ENCODE results near the gene ARPC1B. TPM values are rescaled to one million over a fixed set of nuclear protein-coding genes. Genes with fewer than 3 reads are reported as not detected.

The ARPC1B gene
- total RNA-seq, 3 donors from 2014 or later, result 108 to 176 (median 169) TPM

DNA sequence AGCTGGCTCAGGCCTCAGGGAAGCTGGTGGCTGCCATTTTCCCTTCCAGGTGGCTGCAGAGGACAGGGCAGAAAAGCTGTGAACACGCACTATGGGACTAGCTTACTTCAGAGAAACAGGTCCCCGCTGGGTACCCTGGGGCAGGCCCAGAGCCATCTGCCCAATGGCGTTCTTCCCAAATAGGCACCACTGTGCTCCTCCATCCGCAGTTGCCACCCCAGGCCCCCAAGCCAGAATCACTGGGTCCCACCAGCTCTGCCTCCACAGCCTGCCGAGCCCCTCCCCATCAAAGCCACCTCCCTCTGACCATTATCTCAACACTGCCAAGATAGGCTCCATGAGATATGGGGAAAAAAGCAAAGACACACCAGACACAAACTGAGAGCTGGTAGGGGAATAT is 45.7 kb downstream of the ARPC1B start:
- intact Hi-C loops (cut with DNase I; ENCODE audit: low total_unique reads), result no loop called here
- H3K27me3 ChIP-seq, result no peaks in the 10 kb centered on the region
- H3K27ac ChIP-seq, result no peak overlapping the region
- TF ChIP-seq POLR2A (IDR thresholded peaks at IDR 0.05) (no peak), POLR2AphosphoS5 (IDR thresholded peaks at IDR 0.05) (no peak)
- TF ChIP-seq, protein P1, sequence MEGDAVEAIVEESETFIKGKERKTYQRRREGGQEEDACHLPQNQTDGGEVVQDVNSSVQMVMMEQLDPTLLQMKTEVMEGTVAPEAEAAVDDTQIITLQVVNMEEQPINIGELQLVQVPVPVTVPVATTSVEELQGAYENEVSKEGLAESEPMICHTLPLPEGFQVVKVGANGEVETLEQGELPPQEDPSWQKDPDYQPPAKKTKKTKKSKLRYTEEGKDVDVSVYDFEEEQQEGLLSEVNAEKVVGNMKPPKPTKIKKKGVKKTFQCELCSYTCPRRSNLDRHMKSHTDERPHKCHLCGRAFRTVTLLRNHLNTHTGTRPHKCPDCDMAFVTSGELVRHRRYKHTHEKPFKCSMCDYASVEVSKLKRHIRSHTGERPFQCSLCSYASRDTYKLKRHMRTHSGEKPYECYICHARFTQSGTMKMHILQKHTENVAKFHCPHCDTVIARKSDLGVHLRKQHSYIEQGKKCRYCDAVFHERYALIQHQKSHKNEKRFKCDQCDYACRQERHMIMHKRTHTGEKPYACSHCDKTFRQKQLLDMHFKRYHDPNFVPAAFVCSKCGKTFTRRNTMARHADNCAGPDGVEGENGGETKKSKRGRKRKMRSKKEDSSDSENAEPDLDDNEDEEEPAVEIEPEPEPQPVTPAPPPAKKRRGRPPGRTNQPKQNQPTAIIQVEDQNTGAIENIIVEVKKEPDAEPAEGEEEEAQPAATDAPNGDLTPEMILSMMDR (IDR thresholded peaks at IDR 0.05), result no peak
- DNase-seq (ENCODE audit: low spot score in 2 of 2), result no peak
- H3K4me1 ChIP-seq, result no peaks in the 10 kb centered on the region
- no peaks in the 10 kb centered on the region for H3K9me3 ChIP-seq
- H3K4me3 ChIP-seq, result no peak overlapping the region
- H3K36me3 ChIP-seq, result peaks cover 23% of the 10 kb centered on the region

GRCh38 chr7:99420986-99421385 is 46.5 kb downstream of the ARPC1B start:
- TF ChIP-seq, protein P1 (IDR thresholded peaks at IDR 0.05), result no peak
- TF ChIP-seq POLR2A (IDR thresholded peaks at IDR 0.05), result no peak
- no peak for TF ChIP-seq POLR2AphosphoS5 (IDR thresholded peaks at IDR 0.05)
- H3K36me3 ChIP-seq, result peaks cover 23% of the 10 kb centered on the region

DNA sequence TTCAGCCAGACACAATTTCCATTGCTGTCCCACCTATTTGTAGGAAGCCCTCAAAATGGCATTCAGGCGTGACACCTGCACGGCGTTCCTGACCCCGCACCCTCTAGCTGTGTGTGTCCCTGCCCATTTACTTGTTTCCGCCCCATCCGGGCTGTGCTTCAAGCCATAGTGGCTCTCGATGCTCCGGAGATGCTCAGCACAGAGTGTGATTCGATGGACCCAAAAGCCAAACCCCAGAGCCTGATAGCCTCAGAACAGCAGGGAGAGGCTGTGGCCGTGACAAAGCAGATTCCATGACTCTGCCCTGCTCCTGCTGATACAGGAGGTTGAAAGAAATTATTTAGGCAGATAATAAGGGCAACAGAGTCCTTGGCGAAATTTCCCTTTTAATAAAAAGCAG is 47.7 kb downstream of the ARPC1B start:
- H3K9me3 ChIP-seq, result no peaks in the 10 kb centered on the region
- no peak overlapping the region for H3K27ac ChIP-seq
- intact Hi-C loops (cut with DNase I; ENCODE audit: low total_unique reads), result no loop called here
- H3K4me3 ChIP-seq, result no peak overlapping the region
- no peaks in the 10 kb centered on the region for H3K4me1 ChIP-seq
- DNase-seq (ENCODE audit: low spot score in 2 of 2), result no peak
- H3K36me3 ChIP-seq, result peaks cover 23% of the 10 kb centered on the region
- H3K27me3 ChIP-seq, result no peaks in the 10 kb centered on the region
- TF ChIP-seq POLR2AphosphoS5 (IDR thresholded peaks at IDR 0.05) (no peak), POLR2A (IDR thresholded peaks at IDR 0.05) (no peak)
- TF ChIP-seq, protein P1 (IDR thresholded peaks at IDR 0.05), result no peak

More at GRCh38 chr7:99420986-99421385, 46.5 kb downstream of the ARPC1B start:
- DNase-seq (ENCODE audit: low spot score in 2 of 2), result no peak
- H3K9me3 ChIP-seq, result no peaks in the 10 kb centered on the region
- intact Hi-C loops (cut with DNase I; ENCODE audit: low total_unique reads), result no loop called here
- H3K4me3 ChIP-seq, result no peak overlapping the region
- H3K27me3 ChIP-seq, result no peaks in the 10 kb centered on the region
- H3K27ac ChIP-seq, result no peak overlapping the region
- H3K4me1 ChIP-seq, result no peaks in the 10 kb centered on the region

- Histone ChIP-seq H3K36me3 (peaks cover 21% of the 10 kb centered on the region), H3K4me3 (no peak overlapping the region), H3K4me1 (no peaks in the 10 kb centered on the region), H3K27ac (no peak overlapping the region), H3K9me3 (no peaks in the 10 kb centered on the region), H3K27me3 (no peaks in the 10 kb centered on the region)
- no peak for DNase-seq (ENCODE audit: low spot score in 2 of 2)
- TF ChIP-seq POLR2AphosphoS5 (IDR thresholded peaks at IDR 0.05) (no peak), POLR2A (IDR thresholded peaks at IDR 0.05) (no peak)
- TF ChIP-seq, protein P1 (IDR thresholded peaks at IDR 0.05), result no peak
- intact Hi-C loops (cut with DNase I; ENCODE audit: low total_unique reads), result no loop called here
Observed at GRCh38 chr7:99422625-99423024, 48.1 kb downstream of the ARPC1B start.

GRCh38 chr7:99424932-99425730 is 50.6 kb downstream of the ARPC1B start:
- TF ChIP-seq, protein P1 (IDR thresholded peaks at IDR 0.05), result no peak
- TF ChIP-seq POLR2A (IDR thresholded peaks at IDR 0.05) (no peak), POLR2AphosphoS5 (IDR thresholded peaks at IDR 0.05) (no peak)
- intact Hi-C loops (cut with DNase I; ENCODE audit: low total_unique reads), result no loop called here
- H3K27me3 ChIP-seq, result no peaks in the 10 kb centered on the region
- H3K4me3 ChIP-seq, result no peak overlapping the region
- peaks cover 9% of the 10 kb centered on the region for H3K36me3 ChIP-seq
- no peaks in the 10 kb centered on the region for H3K4me1 ChIP-seq
- H3K27ac ChIP-seq, result no peak overlapping the region
- no peak for DNase-seq (ENCODE audit: low spot score in 2 of 2)
- no peaks in the 10 kb centered on the region for H3K9me3 ChIP-seq
